ENCODE measurements around the gene GLT6D1.

The GLT6D1 gene

GRCh38 chr9:135664266-135664665 is 24.9 kb upstream of the GLT6D1 start:
- H3K9ac ChIP-seq (ENCODE audit: low read length): no peak overlapping the region
- H3K27me3 ChIP-seq (replicated peaks; ENCODE audit: control insufficient read depth, insufficient read depth, low read length): peaks cover 4% of the 10 kb centered on the region
- DNase-seq (ENCODE audit: low read depth): no peak

DNA sequence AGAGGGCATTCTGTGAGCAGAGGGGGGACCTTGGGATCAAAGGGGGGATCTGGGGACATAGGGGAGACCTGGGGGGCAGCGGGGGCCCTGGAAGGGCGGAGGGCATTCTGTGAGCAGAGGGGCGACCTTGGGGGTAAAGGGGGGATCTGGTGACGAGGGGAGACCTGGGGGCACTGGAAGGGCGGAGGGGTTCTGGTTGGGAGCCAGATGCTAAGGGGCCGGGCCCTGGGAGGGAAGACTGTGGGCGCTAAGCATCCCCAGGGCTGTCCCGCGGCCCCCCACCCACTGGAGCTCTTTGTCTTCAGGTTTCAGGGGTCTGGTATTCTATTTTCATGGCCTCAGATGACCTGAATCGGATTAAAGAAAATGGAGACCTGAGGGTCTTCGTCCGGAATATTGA is 24.5 kb upstream of the GLT6D1 start:
- Histone ChIP-seq H3K9me3 (ENCODE audit: control insufficient read depth, low read length) (peaks cover under 1% of the 10 kb centered on the region), H3K27me3 (replicated peaks; ENCODE audit: control insufficient read depth, insufficient read depth, low read length) (peaks cover 4% of the 10 kb centered on the region), H3K4me1 (ENCODE audit: control insufficient read depth, insufficient read depth, low read length) (peaks cover 3% of the 10 kb centered on the region), H3K36me3 (ENCODE audit: control insufficient read depth, insufficient read depth, low read length, severe bottlenecking) (no peaks in the 10 kb centered on the region), H3K4me3 (ENCODE audit: low read length) (no peak overlapping the region), H3K9ac (ENCODE audit: low read length) (no peak overlapping the region)
- no peak for DNase-seq (ENCODE audit: low read depth)

More at GRCh38 chr9:135664266-135664665, 24.9 kb upstream of the GLT6D1 start:
- Histone ChIP-seq H3K4me1 (ENCODE audit: control insufficient read depth, insufficient read depth, low read length) (peaks cover 3% of the 10 kb centered on the region), H3K4me3 (ENCODE audit: low read length) (no peak overlapping the region), H3K9me3 (ENCODE audit: control insufficient read depth, low read length) (peaks cover 5% of the 10 kb centered on the region), H3K36me3 (ENCODE audit: control insufficient read depth, insufficient read depth, low read length, severe bottlenecking) (no peaks in the 10 kb centered on the region)

GRCh38 chr9:135663451-135663770 is 24.1 kb upstream of the GLT6D1 start:
- Histone ChIP-seq H3K4me3 (ENCODE audit: low read length) (no peak overlapping the region), H3K9ac (ENCODE audit: low read length) (no peak overlapping the region), H3K4me1 (ENCODE audit: control insufficient read depth, insufficient read depth, low read length) (peaks cover 3% of the 10 kb centered on the region), H3K9me3 (ENCODE audit: control insufficient read depth, low read length) (no peaks in the 10 kb centered on the region), H3K27me3 (replicated peaks; ENCODE audit: control insufficient read depth, insufficient read depth, low read length) (peaks cover 4% of the 10 kb centered on the region), H3K36me3 (ENCODE audit: control insufficient read depth, insufficient read depth, low read length, severe bottlenecking) (no peaks in the 10 kb centered on the region)
- DNase-seq (ENCODE audit: low read depth): no peak

- no peaks in the 10 kb centered on the region for H3K9me3 ChIP-seq (ENCODE audit: control insufficient read depth, low read length)
- peak; percentile 22 for DNase-seq (ENCODE audit: low read depth)
- H3K4me3 ChIP-seq (ENCODE audit: low read length): no peak within 1 kb of the TSS
- H3K4me1 ChIP-seq (ENCODE audit: control insufficient read depth, insufficient read depth, low read length): peaks cover 3% of the 10 kb centered on the region
- H3K9ac ChIP-seq (ENCODE audit: low read length): no peak within 1 kb of the TSS
- H3K36me3 ChIP-seq (ENCODE audit: control insufficient read depth, insufficient read depth, low read length, severe bottlenecking): no peaks in the 10 kb centered on the region
- H3K27me3 ChIP-seq (replicated peaks; ENCODE audit: control insufficient read depth, insufficient read depth, low read length): peaks cover 4% of the 10 kb centered on the region
Observed at GRCh38 chr9:135662758-135663450, 23.6 kb upstream of the GLT6D1 start, which contains the start of gene LCN9. LCN9 (plus strand) TSS chr9:135663309; CDS start chr9:135663322, 13 bp downstream.

- H3K27me3 ChIP-seq (replicated peaks; ENCODE audit: control insufficient read depth, insufficient read depth, low read length): peaks cover 8% of the 10 kb centered on the region
- no peak overlapping the region for H3K4me3 ChIP-seq (ENCODE audit: low read length)
- no peaks in the 10 kb centered on the region for H3K36me3 ChIP-seq (ENCODE audit: control insufficient read depth, insufficient read depth, low read length, severe bottlenecking)
- H3K9ac ChIP-seq (ENCODE audit: low read length): no peak overlapping the region
- DNase-seq (ENCODE audit: low read depth): peak; percentile 7
- peaks cover 3% of the 10 kb centered on the region for H3K4me1 ChIP-seq (ENCODE audit: control insufficient read depth, insufficient read depth, low read length)
- no peaks in the 10 kb centered on the region for H3K9me3 ChIP-seq (ENCODE audit: control insufficient read depth, low read length)
Observed at GRCh38 chr9:135661816-135662560, 22.6 kb upstream of the GLT6D1 start.

GRCh38 chr9:135660407-135660806 is 21.1 kb upstream of the GLT6D1 start:
- H3K4me3 ChIP-seq (ENCODE audit: low read length): no peak overlapping the region
- DNase-seq (ENCODE audit: low read depth): no peak
- no peaks in the 10 kb centered on the region for H3K9me3 ChIP-seq (ENCODE audit: control insufficient read depth, low read length)
- no peaks in the 10 kb centered on the region for H3K36me3 ChIP-seq (ENCODE audit: control insufficient read depth, insufficient read depth, low read length, severe bottlenecking)
- H3K9ac ChIP-seq (ENCODE audit: low read length): no peak overlapping the region
- peaks cover 8% of the 10 kb centered on the region for H3K27me3 ChIP-seq (replicated peaks; ENCODE audit: control insufficient read depth, insufficient read depth, low read length)
- peaks cover 3% of the 10 kb centered on the region for H3K4me1 ChIP-seq (ENCODE audit: control insufficient read depth, insufficient read depth, low read length)

GRCh38 chr9:135659252-135659651 is 19.9 kb upstream of the GLT6D1 start:
- Histone ChIP-seq H3K27me3 (replicated peaks; ENCODE audit: control insufficient read depth, insufficient read depth, low read length) (peaks cover 8% of the 10 kb centered on the region), H3K4me3 (ENCODE audit: low read length) (no peak overlapping the region), H3K36me3 (ENCODE audit: control insufficient read depth, insufficient read depth, low read length, severe bottlenecking) (no peaks in the 10 kb centered on the region), H3K9ac (ENCODE audit: low read length) (no peak overlapping the region), H3K9me3 (ENCODE audit: control insufficient read depth, low read length) (no peaks in the 10 kb centered on the region), H3K4me1 (ENCODE audit: control insufficient read depth, insufficient read depth, low read length) (peaks cover 3% of the 10 kb centered on the region)
- DNase-seq (ENCODE audit: low read depth): no peak

- H3K4me1 ChIP-seq (ENCODE audit: control insufficient read depth, insufficient read depth, low read length): no peaks in the 10 kb centered on the region
- peaks cover 4% of the 10 kb centered on the region for H3K27me3 ChIP-seq (replicated peaks; ENCODE audit: control insufficient read depth, insufficient read depth, low read length)
- no peaks in the 10 kb centered on the region for H3K36me3 ChIP-seq (ENCODE audit: control insufficient read depth, insufficient read depth, low read length, severe bottlenecking)
- no peaks in the 10 kb centered on the region for H3K9me3 ChIP-seq (ENCODE audit: control insufficient read depth, low read length)
- no peak overlapping the region for H3K4me3 ChIP-seq (ENCODE audit: low read length)
- no peak overlapping the region for H3K9ac ChIP-seq (ENCODE audit: low read length)
- no peak for DNase-seq (ENCODE audit: low read depth)
Observed at GRCh38 chr9:135657416-135657815, 18.1 kb upstream of the GLT6D1 start.

GRCh38 chr9:135655317-135655716 is 16.0 kb upstream of the GLT6D1 start:
- Histone ChIP-seq H3K27me3 (replicated peaks; ENCODE audit: control insufficient read depth, insufficient read depth, low read length) (peaks cover 4% of the 10 kb centered on the region), H3K9me3 (ENCODE audit: control insufficient read depth, low read length) (no peaks in the 10 kb centered on the region), H3K36me3 (ENCODE audit: control insufficient read depth, insufficient read depth, low read length, severe bottlenecking) (no peaks in the 10 kb centered on the region), H3K9ac (ENCODE audit: low read length) (no peak overlapping the region), H3K4me1 (ENCODE audit: control insufficient read depth, insufficient read depth, low read length) (no peaks in the 10 kb centered on the region), H3K4me3 (ENCODE audit: low read length) (no peak overlapping the region)
- DNase-seq (ENCODE audit: low read depth): no peak

DNA sequence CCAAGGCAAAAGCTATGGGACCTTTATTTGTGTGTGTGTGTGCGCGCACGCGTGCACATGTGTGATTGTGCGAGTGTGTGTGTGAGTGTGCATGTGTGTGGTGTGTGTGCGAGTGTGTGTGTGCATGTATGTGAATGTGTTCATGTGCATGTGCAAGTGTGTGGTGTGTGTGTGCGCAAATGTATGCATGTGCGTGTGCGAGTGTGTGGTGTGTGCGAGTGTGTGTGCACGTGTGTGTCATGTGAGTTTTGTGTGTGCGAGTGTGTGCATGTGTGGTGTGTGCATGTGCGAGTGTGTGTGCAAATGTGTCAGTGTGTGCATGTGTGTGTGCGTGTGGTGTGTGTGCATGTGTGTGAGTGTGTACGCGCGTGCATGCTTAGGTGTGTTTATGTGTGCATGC is 11.1 kb upstream of the GLT6D1 start:
- Histone ChIP-seq H3K36me3 (ENCODE audit: control insufficient read depth, insufficient read depth, low read length, severe bottlenecking) (no peaks in the 10 kb centered on the region), H3K27me3 (replicated peaks; ENCODE audit: control insufficient read depth, insufficient read depth, low read length) (no peaks in the 10 kb centered on the region), H3K4me1 (ENCODE audit: control insufficient read depth, insufficient read depth, low read length) (no peaks in the 10 kb centered on the region), H3K4me3 (ENCODE audit: low read length) (no peak overlapping the region), H3K9me3 (ENCODE audit: control insufficient read depth, low read length) (peaks cover 46% of the 10 kb centered on the region), H3K9ac (ENCODE audit: low read length) (no peak overlapping the region)
- DNase-seq (ENCODE audit: low read depth): no peak

DNA sequence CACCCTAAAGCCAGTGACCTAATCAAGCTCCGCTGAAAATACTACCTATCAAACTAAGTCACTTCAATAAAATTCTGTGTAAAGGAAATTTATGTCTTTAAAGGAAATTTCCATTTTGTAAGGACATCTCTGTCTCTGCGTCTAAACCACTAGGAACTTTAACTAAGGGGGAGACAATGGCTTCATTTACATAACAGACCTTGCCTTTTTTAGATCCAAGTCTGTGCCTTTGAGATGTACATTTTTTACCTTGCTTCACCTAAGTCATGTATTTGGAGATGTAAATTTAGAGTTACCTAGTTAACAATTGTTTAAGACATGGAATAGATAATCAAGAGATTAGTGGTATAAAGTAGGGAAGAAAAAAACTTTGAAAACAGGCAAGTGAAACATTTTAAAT is 10.2 kb upstream of the GLT6D1 start:
- no peaks in the 10 kb centered on the region for H3K27me3 ChIP-seq (replicated peaks; ENCODE audit: control insufficient read depth, insufficient read depth, low read length)
- H3K9ac ChIP-seq (ENCODE audit: low read length): no peak overlapping the region
- H3K4me3 ChIP-seq (ENCODE audit: low read length): no peak overlapping the region
- peaks cover 55% of the 10 kb centered on the region for H3K9me3 ChIP-seq (ENCODE audit: control insufficient read depth, low read length)
- DNase-seq (ENCODE audit: low read depth): no peak
- no peaks in the 10 kb centered on the region for H3K4me1 ChIP-seq (ENCODE audit: control insufficient read depth, insufficient read depth, low read length)
- H3K36me3 ChIP-seq (ENCODE audit: control insufficient read depth, insufficient read depth, low read length, severe bottlenecking): no peaks in the 10 kb centered on the region

Measured in adipocyte (in vitro differentiated cells).